Pons (tissue), 1 donor: ENCODE results near the gene PAQR8.
"Not testable (repeated sequence)": the region's sequence is repeated elsewhere in the genome, so short reads cannot be mapped to it uniquely, and the experiment has no call there.

Experiments used
- DNase-seq: peaks from one replicate; pipeline ENCODE4 v3.0.0-alpha.2; 2016; ENCODE audit warnings: low spot score

The PAQR8 gene

DNA sequence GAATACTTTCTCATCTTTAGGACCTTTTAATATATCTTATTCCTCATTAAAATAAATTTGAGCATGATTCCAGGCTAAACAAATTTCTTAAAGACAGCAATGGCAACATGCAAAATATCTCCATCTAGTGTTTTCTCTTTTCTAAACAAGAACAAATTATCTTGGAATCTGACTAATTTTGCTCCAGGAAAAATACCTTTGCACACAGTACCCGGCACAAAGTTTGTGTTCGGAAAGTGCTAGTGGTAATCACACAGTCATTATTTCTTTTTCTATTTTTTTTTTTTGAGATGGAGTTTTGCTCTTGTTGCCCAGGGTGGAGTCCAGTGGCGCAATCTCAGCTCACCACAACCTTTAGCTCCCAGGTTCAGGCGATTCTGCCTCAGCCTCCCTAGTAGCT, 50.0 kb downstream of the PAQR8 start:
- DNase-seq: no peak

DNA sequence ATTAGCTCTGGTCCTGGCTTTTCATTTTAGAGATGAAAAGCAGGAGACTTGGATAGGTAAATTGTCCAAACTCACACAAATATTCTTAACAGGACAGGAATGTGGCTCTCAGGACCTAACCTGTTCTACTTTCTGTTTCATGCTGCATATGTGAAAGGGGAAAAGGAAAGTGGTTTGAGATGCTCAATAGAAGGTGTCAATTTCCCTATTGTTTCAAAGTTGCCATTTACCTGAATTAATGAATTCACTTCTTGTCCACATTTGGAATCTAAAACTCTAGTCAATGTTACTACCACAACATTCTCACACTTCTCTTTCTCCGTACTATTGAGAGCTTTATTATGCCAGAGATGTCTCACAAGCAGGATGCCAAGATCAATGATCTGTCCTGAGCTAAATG, 53.4 kb downstream of the PAQR8 start:
- DNase-seq: no peak

DNA sequence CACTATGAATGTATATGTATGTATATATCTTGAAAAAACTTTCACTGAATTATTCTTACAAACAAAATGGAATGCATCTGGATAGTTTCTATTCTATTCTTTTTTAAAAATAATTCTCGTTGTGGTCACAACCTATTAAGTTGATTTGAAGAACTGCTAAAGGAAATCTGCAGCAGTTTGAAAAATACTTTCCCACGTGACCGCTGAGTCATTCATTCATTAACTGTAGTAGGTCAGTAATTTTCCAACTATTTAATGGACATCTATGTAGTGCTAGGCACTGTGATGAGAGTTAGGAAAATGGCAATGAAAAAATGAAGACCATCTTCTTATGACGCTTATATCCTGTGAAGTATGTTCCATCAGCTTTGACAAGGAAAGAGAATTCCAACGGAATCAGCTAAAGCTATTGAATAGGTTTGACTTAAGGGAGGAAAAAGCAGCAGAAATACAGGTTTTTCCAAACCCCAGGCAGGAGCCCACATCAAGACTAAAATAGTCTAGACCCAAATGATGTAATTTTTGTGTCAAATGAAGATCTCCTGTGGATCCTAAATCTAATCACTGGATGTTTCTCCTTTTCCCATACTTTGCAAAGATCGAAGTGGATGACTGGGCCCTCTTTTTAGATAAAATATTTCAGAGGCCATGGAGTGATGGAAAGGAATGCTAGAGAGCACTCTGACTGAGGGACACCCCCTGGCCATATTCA, 54.1 kb downstream of the PAQR8 start:
- no peak for DNase-seq

DNA sequence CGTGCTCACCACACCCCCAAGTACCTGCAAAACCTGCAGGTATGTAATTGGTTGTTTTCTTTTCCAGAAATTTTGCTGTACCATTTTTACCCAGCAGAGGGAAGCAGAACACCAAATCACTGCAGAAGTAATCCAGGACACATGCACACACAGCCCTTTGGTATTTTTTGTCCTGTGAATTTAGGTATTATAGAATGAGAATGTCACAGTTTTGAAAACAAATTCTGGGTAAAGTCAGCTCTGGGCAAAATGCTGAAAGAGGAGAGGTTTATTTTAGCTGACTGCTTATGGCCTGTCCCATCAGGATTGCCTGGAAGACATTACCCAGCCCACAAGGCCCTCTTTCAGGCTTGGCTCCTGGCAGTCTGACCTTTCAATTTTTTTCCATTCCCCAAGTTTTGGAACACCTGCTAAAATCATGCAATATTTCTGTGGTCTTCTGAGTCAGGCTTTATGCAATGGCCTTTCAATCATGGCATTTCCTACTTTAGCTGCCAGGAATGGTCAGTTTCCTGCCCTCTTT, 54.7 kb downstream of the PAQR8 start:
- DNase-seq: peak; percentile 73

DNA sequence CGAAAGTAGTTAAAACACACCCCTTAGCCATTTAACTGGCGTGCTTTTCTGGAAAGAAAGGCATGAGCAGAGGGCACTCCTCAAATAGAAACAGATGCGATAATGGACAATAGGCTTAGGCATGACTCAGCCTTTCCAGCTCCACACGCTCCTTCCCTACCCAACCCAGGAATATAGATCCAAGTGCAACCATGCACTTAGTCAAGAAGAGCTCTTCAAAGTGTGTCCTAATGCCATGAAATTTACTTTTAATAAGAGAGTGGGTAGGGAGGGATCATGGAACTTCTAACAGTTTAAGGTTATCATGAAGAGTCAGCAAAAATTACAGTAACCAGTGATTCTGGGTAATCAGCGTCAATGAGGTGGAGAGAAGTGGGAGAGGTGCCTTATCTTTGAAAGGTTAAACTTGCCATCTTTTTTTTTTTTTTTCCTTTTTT, 55.7 kb downstream of the PAQR8 start:
- peak; percentile 40 for DNase-seq

DNA sequence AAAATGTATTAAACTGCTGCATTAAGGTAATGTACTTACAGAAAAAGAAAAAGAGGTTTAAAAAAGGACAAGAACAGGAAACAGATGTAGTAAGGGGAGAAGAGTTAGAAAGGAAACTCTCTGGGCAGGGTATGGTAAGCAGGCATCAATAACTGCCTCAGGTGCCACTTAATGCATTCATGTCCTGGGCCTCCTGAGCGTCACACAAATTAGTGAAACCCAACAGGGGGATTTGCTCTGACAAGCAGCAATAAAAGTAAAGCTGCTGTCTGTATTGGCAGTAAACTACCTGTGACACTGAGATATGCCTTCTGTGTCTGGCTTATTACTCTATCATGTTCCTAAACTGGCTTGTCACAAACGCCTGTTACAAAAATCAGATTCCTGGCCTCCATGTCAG, 56.7 kb downstream of the PAQR8 start:
- no peak for DNase-seq

DNA sequence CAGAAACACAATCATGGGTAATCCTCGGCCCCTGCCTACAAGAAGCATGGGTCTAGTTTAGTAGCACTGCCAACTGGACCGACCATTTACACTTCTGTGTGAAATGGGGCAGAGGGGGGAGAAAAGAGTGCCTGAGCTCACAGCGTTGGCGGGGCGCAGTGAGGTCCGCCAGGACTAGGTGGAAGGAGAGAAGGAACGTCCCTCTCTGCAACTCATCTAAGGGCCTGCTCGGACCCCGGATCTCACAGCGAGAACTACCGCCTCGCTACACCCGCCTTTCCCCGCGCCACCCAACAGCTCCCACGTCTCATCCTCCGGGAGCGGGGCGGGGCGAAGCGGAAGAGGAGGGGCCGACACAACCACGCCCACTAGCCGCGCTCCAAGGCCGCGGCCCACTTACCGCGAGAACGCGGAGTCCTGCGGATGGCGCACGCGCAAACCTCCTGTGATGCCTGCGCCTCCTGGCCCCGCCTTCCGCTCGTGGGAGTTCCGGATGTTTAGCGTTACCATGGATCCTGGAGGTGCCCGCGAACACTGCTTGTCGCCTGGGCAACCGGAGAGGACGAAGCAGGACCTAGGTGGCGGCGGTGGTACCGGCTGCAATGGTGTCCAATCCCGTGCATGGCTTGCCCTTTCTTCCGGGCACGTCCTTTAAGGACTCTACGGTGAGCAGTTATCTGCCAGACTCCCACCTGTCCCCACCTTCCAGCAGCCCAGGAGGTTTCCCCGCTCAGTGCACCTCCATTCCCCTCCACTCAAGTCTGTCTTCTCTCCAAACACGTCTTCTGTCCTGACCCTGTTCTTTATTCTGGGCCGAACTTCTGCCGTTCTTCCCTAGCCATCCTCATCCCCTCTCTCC, 58.1 kb downstream of the PAQR8 start, which contains the start of gene EFHC1:
EFHC1 (plus strand) TSS at position 534 of the 859 bp plus-strand sequence; CDS start at position 603, 69 bp downstream.
- DNase-seq: peak; percentile 96

DNA sequence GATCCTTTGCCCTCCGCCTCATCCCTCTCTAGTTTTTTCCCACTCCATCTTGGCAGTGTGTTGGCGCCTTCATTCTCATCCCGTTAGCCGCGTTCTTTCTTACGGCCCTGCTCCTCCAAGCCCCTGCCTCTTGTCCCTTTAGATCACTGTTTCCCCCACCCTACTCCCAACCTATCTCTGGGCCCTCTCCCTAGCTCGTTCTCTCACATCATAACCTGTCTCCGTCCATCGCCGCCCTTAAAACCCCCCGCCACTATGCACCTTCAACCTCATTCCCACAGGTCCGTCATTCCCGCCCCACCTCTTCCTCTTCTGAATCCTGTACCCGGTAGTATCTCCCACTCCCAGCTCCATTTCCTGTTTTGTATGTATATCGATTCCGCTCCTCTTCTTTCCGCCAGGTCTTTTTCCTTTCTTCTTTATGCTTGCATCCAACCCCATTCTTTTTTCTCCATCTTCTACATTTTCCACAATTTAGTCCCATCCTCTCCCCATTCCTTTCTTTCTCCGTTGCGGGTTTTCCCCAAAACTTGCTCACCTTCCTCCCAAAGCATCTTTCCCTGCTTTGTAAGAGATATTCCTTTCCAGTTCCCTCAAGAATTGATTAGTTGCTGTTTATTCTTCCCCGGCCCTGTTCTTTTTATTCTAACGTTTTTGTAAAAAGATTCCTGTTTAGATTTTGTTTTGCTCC, 58.9 kb downstream of the PAQR8 start:
- no peak for DNase-seq

DNA sequence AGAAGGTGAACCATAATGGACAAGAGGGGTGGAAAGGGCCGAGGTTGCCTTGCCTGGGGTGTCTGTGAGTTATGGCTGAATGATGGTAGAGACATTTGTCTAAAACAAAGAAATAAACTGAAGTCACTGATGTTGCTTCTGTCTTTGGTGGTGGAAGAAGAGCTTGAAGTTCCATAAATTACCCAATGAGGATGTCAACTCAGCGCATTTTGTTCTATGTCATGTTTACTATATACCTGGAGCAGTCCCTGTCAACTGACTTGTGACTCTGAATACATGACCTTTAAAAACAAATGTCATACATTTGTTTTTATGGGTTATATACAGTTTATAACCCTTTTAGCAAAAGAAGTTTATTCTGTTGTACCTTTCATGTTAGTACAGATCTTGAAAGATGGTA, 60.2 kb downstream of the PAQR8 start:
- DNase-seq: no peak

DNA sequence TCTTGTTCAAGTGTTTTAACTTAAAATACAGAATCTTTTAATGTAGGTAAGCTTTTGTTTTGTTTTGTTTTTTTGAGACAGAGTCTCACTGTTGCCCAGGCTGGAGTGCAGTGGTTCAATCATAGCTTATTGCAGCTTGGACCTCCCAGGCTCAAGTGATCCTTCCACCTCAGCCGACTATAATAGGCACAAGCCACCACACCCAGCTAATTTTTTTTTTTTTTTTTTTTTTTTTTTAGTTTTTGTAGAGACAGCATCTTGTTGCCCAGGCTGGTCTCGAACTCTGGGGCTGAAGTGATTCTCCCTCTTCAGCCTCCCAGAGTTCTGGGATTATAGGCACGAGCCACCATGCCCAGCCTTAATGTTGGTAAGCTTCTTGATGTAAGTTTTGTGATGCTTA, 61.5 kb downstream of the PAQR8 start:
- DNase-seq: no peak

DNA sequence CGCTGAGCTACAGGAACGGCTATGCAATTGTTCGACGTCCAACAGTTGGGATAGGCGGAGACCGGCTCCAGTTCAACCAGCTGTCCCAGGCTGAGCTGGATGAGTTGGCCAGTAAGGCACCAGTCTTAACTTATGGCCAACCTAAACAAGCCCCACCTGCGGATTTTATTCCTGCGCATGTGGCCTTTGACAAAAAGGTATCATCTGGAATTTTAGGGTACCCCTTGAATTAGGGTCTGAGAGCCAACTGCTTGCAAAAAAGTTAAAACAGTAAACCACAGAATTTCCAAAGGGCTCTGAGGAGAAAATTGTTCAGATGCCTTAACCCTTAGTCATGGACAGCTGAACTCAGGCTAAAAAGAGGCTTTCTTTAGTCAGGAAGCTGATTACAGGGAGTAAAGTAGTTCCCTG, 62.0 kb downstream of the PAQR8 start:
- DNase-seq: no peak

DNA sequence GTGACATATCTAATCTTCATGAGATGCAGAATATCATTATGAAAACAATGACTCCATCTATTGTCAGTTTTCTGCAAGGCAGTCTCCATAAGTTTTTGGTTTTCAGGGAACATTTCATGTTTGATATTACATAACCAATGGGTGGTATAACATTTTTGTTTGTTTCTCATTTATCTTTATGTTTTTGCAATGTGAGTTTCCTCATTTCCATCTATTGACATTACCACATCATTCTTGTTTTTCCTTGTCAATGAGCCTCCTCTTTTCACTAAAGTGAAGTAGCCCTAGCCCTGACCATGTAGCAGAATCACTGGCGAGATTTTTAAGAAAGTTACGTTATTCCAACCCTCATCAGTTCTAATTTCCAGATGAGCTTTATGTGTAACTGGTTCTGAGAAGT, 62.6 kb downstream of the PAQR8 start:
- no peak for DNase-seq

DNA sequence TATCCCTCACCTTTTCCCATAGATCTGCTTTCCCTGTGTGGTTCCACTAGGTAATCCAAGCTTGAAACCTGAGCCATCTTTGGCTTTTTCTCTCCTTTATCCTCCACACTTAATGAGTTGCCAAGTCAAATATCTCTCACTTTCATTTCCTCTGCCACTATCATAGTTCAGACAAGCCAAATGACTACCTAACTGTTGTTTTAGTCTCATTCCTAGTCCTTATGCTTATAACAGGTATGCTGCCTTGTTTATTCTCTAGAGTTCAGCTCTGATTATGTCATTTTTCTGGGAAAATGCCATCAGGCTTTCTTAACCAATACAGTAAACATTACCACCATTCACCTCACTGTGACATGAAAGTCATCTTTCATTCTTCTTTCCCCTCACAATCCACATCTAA, 64.7 kb downstream of the PAQR8 start:
- DNase-seq: no peak

DNA sequence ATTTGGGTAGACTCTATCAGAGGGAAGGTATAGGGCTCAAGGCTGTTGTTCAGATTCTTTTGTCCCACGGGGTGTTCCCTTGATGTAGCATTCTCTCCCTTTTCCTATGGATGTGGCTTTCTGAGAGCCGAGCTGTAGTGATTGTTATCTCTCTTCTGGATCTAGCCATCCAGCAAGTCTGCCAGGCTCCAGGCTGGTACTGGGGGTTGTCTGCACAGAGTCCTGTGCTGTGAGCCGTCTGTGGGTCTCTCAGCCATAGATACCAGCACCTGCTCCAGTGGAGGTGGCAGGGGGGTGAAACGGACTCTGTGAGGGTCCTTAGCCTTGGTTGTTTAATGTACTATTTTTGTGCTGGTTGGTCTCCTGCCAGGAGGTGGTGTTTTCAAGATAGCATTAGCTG, 71.3 kb downstream of the PAQR8 start:
- DNase-seq: not testable (repeated sequence)

DNA sequence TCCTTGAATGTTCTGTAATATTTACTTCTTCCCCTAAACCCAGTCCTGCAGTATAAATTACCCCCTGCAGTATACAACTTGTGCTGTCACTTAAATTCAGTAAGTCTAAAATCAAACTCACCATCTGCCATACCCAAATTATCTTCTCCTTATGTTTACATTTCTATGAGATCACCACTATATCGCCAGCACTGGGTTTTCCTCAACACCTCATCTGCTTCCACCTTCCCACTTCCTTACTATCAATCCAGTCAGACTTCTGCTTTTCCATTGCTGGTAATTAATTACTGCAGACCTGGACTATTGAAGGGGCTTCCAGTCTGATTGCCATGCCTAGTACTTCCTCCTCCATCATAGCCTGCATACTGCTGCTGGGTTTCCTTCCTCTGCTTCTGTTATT, 73.4 kb downstream of the PAQR8 start:
- DNase-seq: no peak

DNA sequence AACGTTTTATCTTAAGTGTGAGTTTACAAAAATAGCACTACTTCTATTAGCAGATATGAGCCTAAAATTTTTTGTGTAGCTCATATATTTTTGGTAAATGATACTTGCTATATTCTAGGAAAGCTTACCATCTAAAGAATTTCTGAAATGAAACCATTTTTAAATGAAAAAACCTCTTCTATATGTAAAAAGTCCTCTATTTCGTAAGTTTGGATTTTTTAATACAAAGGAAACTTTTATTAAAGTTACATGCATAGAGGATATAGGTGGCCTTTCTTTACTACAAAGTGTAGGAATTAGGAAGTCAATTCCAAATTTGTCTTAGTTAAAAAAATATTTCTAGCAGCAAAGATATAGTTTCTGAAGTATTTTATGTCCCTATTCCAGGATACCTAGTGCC, 77.0 kb downstream of the PAQR8 start:
- DNase-seq: no peak

DNA sequence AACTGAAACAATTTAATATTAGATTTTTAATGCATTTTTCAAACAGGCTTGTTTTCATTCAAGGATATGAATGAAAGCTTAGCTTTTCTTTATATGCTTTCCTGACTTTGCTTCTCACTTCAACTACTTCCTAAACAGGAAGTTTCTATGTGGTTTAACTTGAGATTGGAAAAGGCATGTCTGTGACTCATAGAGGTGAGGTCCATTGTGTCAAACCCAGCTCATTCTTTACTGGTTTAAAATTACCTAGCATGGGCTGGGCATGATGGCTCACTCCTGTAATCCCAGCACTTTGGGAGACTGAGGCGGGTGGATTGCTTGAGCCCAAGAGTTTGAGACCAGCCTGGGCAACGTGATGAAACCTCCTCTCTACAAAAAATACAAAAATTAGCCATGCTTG, 92.6 kb downstream of the PAQR8 start:
- no peak for DNase-seq

DNA sequence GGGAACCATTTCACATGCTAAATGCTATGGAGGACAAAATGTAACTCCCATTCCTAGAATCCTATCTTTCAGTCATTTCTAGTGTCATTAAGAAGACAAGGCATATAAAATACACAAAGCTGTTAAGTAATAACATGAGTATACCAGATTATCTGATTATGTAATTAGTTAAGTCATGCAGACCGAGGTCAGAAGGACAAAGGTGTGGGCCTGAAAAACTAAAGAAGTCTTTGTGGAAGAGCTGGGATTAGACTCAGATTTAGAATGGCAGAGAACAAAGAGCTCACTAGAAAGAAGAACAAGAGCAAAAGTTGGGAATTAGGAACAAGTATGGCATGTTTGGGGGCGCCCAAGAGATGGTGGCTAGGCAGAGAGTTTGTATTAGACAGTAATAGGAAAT, 95.1 kb downstream of the PAQR8 start:
- no peak for DNase-seq
